ENCODE data around the gene PPP1R14C.

The PPP1R14C gene

DNA sequence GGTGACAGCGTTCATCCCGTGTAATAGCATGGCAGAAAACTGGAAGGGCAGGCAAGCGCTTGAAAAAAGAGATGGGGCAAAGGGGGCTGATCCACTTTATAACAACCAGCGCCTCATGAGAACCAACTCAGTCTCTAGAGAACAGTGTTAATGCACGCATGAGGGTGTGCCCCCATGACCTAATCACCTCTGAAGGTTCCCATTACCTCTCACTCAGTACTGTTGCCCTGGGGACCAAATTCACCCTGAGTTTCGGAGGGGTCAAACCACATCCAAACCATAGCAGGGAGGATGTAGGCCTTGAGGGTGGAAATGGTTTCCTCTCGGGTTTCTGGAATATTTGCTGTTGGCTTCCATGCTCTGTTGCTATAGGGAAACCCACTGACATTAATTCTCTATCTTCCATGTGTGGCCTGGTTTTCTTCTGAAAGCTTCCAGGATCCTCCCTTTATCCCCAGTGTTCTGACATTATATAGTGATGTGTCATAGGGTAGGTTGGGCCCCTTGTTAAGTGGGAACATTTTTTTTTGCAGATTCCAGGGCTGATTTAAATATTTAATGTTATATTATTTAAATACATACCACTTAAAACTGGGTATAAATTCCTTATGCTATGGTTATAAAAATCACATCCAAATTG, 65.2 kb downstream of the PPP1R14C start:
- no peak overlapping the region for H3K9ac ChIP-seq
- no peaks in the 10 kb centered on the region for H3K27me3 ChIP-seq (ENCODE audit: control insufficient read depth, insufficient read depth, low read length)
- H3K4me2 ChIP-seq (ENCODE audit: low read length) = no peak overlapping the region
- H3K27ac ChIP-seq = no peak overlapping the region
- H3K4me1 ChIP-seq = no peaks in the 10 kb centered on the region
- TF ChIP-seq, protein P1, sequence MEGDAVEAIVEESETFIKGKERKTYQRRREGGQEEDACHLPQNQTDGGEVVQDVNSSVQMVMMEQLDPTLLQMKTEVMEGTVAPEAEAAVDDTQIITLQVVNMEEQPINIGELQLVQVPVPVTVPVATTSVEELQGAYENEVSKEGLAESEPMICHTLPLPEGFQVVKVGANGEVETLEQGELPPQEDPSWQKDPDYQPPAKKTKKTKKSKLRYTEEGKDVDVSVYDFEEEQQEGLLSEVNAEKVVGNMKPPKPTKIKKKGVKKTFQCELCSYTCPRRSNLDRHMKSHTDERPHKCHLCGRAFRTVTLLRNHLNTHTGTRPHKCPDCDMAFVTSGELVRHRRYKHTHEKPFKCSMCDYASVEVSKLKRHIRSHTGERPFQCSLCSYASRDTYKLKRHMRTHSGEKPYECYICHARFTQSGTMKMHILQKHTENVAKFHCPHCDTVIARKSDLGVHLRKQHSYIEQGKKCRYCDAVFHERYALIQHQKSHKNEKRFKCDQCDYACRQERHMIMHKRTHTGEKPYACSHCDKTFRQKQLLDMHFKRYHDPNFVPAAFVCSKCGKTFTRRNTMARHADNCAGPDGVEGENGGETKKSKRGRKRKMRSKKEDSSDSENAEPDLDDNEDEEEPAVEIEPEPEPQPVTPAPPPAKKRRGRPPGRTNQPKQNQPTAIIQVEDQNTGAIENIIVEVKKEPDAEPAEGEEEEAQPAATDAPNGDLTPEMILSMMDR (IDR thresholded peaks at IDR 0.05) = no peak
- no peaks in the 10 kb centered on the region for H3K36me3 ChIP-seq (ENCODE audit: control insufficient read depth, insufficient read depth, low read length)
- no peaks in the 10 kb centered on the region for H3K79me2 ChIP-seq
- no peak overlapping the region for H2AFZ ChIP-seq
- H3K4me3 ChIP-seq (ENCODE audit: low read depth, low read length) = no peak overlapping the region
- no peaks in the 10 kb centered on the region for H3K9me3 ChIP-seq (ENCODE audit: control insufficient read depth, low read length)

DNA sequence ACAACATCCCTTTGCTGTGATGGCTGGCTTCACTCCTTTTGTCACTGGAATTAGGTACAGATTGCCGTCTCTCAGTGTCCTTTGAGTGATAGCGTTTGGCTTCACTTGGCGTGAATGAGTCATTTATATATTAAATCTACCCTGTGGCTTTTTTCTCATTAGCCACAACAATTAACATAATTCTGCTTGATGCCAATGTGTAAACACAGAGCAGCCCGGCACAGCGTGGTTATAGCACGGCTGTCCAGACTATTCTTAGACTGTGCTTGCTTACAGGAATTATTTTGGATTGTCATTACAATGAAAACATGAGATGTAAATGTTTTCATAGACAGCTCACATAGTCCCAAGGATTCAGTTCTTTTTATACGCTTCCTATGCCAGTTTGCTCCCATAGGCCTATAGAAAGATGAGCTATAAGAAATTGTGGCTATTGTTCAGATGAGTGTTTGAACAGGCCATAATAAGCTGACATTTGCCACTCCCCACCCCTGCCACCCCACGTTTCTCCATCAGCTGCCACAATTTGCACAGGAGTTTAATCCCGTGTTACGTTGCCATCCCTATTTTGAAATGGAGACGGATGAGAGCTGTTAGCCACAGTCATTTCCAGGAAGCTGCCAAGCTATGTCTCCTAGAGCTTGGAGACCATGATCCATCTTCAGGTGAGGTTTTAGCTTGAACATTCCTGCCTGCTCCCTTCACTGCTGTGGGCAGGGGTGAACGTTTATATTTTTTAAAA, 65.9 kb downstream of the PPP1R14C start:
- H3K36me3 ChIP-seq (ENCODE audit: control insufficient read depth, insufficient read depth, low read length) = no peaks in the 10 kb centered on the region
- H3K27ac ChIP-seq = no peak overlapping the region
- H3K27me3 ChIP-seq (ENCODE audit: control insufficient read depth, insufficient read depth, low read length) = no peaks in the 10 kb centered on the region
- no peaks in the 10 kb centered on the region for H3K79me2 ChIP-seq
- no peak overlapping the region for H2AFZ ChIP-seq
- H3K9ac ChIP-seq = no peak overlapping the region
- H3K9me3 ChIP-seq (ENCODE audit: control insufficient read depth, low read length) = no peaks in the 10 kb centered on the region
- no peak overlapping the region for H3K4me3 ChIP-seq (ENCODE audit: low read depth, low read length)
- no peaks in the 10 kb centered on the region for H3K4me1 ChIP-seq
- TF ChIP-seq, protein P1 (IDR thresholded peaks at IDR 0.05) = no peak
- H3K4me2 ChIP-seq (ENCODE audit: low read length) = no peak overlapping the region

DNA sequence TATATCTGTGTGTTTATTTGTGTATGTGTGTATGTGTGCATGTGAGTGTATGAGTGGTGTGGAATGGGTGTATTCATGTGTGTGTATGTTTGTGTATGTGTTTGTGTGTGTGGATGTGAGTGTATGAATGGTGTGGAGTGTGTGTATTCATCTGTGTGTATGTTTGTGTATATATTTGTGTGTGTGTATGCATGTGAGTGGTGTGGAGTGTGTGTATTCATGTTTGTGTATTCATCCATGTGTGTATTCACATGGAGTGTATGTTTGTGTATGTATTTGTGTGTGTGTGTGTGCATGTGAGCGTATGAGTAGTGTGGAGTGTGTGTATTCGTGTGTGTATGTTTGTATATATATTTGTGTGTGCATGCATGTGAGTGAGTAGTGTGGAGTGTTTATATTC, 66.6 kb downstream of the PPP1R14C start:
- TF ChIP-seq, protein P1 (IDR thresholded peaks at IDR 0.05) = no peak
- H3K4me2 ChIP-seq (ENCODE audit: low read length) = no peak overlapping the region
- no peak overlapping the region for H3K4me3 ChIP-seq (ENCODE audit: low read depth, low read length)
- no peaks in the 10 kb centered on the region for H3K36me3 ChIP-seq (ENCODE audit: control insufficient read depth, insufficient read depth, low read length)
- H3K4me1 ChIP-seq = no peaks in the 10 kb centered on the region
- H3K9ac ChIP-seq = no peak overlapping the region
- no peaks in the 10 kb centered on the region for H3K9me3 ChIP-seq (ENCODE audit: control insufficient read depth, low read length)
- H3K79me2 ChIP-seq = no peaks in the 10 kb centered on the region
- H3K27ac ChIP-seq = no peak overlapping the region
- H2AFZ ChIP-seq = no peak overlapping the region
- no peaks in the 10 kb centered on the region for H3K27me3 ChIP-seq (ENCODE audit: control insufficient read depth, insufficient read depth, low read length)

DNA sequence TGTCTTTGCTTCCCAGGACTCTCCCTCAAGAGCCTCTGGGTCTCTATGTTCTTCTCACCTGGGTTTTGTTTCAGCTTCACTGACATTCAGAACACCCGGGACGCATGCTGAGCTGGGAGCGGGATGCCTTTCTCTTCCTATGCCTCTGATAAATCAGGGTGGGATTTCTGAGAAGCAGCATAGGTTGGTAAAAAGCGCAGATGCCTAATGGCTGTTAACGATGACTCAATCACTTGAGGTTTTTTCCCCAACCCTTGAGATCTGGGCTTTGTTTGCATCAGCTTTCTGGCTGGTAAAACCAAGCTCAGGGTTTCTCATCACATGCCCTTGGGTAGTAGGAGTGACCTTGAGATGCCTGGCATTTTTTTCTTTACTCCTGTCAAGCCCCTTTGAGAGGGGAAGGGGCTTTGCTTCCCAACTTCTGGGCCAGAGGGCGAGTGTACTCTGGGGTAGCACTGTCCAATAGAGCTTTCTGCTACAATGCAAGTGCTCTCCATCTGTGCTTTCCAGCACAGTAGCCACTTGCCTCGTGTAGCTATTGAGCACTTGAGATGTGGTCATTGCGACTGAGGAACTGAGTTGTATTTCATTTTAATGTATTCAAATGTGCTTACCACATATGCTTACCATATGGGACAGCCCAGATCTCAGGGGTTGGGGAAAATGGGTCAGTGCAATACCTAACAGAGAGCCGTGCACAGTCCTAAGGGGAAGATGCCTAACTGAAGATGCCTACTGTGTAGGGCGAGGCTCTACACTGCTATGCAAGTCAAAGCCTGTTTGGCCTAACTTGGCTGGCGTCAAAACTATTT, 69.1 kb downstream of the PPP1R14C start:
- Histone ChIP-seq H3K9ac (no peak overlapping the region), H3K27ac (no peak overlapping the region), H2AFZ (no peak overlapping the region), H3K4me3 (ENCODE audit: low read depth, low read length) (no peak overlapping the region), H3K27me3 (ENCODE audit: control insufficient read depth, insufficient read depth, low read length) (no peaks in the 10 kb centered on the region), H3K79me2 (no peaks in the 10 kb centered on the region), H3K4me1 (no peaks in the 10 kb centered on the region), H3K4me2 (ENCODE audit: low read length) (no peak overlapping the region), H3K36me3 (ENCODE audit: control insufficient read depth, insufficient read depth, low read length) (no peaks in the 10 kb centered on the region), H3K9me3 (ENCODE audit: control insufficient read depth, low read length) (no peaks in the 10 kb centered on the region)
- TF ChIP-seq, protein P1 (IDR thresholded peaks at IDR 0.05) = no peak

All from parathyroid adenoma (tissue), 2 donors.